Neural cell (in vitro differentiated cells): ENCODE data around the gene CAMK2D.

Source experiments
- EP300 ChIP-seq: fragments of 450-650 bp; conservative IDR thresholded peaks from 2 replicates; pipeline ENCODE4 v1.6.1; 2014; ENCODE audit warnings: antibody characterized with exemption, mild to moderate bottlenecking, moderate library complexity; ENCODE audit not compliant: poor library complexity, severe bottlenecking
- EZH2 ChIP-seq: fragments of 200-600, 300-800 bp; shearing (Covaris generic), sonication (generic); IDR thresholded peaks from 2 replicates; pipeline ENCODE4 v1.6.1; 2014; ENCODE audit warnings: antibody characterized with exemption, low read length, borderline replicate concordance, mild to moderate bottlenecking; ENCODE audit not compliant: insufficient read depth, poor library complexity, severe bottlenecking
- MXI1 ChIP-seq: fragments of 450-650 bp; conservative IDR thresholded peaks from 2 replicates; pipeline ENCODE4 v1.6.1; 2014; ENCODE audit warnings: antibody characterized with exemption, mild to moderate bottlenecking; ENCODE audit not compliant: poor library complexity, severe bottlenecking
- POLR2AphosphoS5 ChIP-seq: IDR thresholded peaks from 2 replicates; pipeline ENCODE4 v1.6.1; 2012
- RAD21 ChIP-seq: fragments of 450-650 bp; conservative IDR thresholded peaks from 2 replicates; pipeline ENCODE4 v1.6.1; 2014; ENCODE audit warnings: antibody characterized with exemption, mild to moderate bottlenecking, moderate library complexity
- TF ChIP-seq, protein P1 (sequence below): fragments of 450-650 bp; IDR thresholded peaks from 2 replicates; pipeline ENCODE4 v1.5.1; 2014; ENCODE audit warnings: antibody characterized with exemption, mild to moderate bottlenecking, moderate library complexity; ENCODE audit not compliant: poor library complexity, severe bottlenecking
- TF ChIP-seq, protein P2 (sequence below): IDR thresholded peaks from 2 replicates; pipeline ENCODE4 v1.6.1; 2012; ENCODE audit warnings: borderline replicate concordance

DNA sequence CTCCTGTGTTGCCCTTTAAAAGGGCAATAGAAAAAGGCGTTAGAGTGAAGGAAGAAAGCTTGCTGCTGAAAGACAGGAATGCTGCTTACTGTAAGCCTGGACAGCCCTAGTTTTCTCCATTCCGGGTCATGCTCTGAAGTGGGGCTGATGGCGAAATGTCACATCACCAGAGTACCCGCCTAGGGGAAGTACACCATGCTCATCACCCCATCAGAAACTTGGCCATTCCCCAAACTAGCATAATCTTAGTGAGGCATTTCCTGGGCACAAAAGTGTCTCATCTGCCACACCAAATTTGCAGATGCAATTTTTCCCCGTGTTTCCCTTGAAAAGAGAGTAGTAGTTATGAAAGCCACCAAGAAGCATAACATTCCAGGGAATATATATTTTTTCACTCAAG is 47.8 kb upstream of the CAMK2D start:
- TF ChIP-seq, protein P1, sequence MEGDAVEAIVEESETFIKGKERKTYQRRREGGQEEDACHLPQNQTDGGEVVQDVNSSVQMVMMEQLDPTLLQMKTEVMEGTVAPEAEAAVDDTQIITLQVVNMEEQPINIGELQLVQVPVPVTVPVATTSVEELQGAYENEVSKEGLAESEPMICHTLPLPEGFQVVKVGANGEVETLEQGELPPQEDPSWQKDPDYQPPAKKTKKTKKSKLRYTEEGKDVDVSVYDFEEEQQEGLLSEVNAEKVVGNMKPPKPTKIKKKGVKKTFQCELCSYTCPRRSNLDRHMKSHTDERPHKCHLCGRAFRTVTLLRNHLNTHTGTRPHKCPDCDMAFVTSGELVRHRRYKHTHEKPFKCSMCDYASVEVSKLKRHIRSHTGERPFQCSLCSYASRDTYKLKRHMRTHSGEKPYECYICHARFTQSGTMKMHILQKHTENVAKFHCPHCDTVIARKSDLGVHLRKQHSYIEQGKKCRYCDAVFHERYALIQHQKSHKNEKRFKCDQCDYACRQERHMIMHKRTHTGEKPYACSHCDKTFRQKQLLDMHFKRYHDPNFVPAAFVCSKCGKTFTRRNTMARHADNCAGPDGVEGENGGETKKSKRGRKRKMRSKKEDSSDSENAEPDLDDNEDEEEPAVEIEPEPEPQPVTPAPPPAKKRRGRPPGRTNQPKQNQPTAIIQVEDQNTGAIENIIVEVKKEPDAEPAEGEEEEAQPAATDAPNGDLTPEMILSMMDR = no peak
- TF ChIP-seq, protein P2, sequence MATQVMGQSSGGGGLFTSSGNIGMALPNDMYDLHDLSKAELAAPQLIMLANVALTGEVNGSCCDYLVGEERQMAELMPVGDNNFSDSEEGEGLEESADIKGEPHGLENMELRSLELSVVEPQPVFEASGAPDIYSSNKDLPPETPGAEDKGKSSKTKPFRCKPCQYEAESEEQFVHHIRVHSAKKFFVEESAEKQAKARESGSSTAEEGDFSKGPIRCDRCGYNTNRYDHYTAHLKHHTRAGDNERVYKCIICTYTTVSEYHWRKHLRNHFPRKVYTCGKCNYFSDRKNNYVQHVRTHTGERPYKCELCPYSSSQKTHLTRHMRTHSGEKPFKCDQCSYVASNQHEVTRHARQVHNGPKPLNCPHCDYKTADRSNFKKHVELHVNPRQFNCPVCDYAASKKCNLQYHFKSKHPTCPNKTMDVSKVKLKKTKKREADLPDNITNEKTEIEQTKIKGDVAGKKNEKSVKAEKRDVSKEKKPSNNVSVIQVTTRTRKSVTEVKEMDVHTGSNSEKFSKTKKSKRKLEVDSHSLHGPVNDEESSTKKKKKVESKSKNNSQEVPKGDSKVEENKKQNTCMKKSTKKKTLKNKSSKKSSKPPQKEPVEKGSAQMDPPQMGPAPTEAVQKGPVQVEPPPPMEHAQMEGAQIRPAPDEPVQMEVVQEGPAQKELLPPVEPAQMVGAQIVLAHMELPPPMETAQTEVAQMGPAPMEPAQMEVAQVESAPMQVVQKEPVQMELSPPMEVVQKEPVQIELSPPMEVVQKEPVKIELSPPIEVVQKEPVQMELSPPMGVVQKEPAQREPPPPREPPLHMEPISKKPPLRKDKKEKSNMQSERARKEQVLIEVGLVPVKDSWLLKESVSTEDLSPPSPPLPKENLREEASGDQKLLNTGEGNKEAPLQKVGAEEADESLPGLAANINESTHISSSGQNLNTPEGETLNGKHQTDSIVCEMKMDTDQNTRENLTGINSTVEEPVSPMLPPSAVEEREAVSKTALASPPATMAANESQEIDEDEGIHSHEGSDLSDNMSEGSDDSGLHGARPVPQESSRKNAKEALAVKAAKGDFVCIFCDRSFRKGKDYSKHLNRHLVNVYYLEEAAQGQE = no peak
- no peak for TF ChIP-seq EZH2
- no peak for TF ChIP-seq POLR2AphosphoS5
- TF ChIP-seq MXI1 = no peak
- no peak for TF ChIP-seq RAD21
- TF ChIP-seq EP300 = no peak
